Neural progenitor cell (in vitro differentiated cells): ENCODE results near the gene MRGPRF. TPM values are rescaled to one million over a fixed set of nuclear protein-coding genes. Genes with fewer than 3 reads are reported as not detected.

ENCODE experiments used
- DNase-seq: peaks from one replicate; pipeline ENCODE4 v3.0.0-alpha.2; 2016; ENCODE audit warnings: low spot score
- H2AFZ ChIP-seq: fragments of 200-600 bp; sonication (generic); replicated peaks from 2 replicates; pipeline ENCODE4 v1.6.1; 2016; ENCODE audit warnings: antibody characterized with exemption
- H3F3A ChIP-seq: fragments of 200-600 bp; sonication (generic); 2 replicates; pipeline ENCODE4 v1.6.1; 2016; ENCODE audit warnings: antibody characterized with exemption, low read depth
- H3K27ac ChIP-seq: fragments of 200-600 bp; sonication (generic); 2 replicates; pipeline ENCODE4 v1.5.1; 2016; ENCODE audit warnings: mild to moderate bottlenecking
- H3K27me3 ChIP-seq: fragments of 200-600 bp; sonication (generic); 2 replicates; pipeline ENCODE4 v1.6.1; 2016; ENCODE audit warnings: mild to moderate bottlenecking, moderate library complexity
- H3K36me3 ChIP-seq: fragments of 200-600 bp; sonication (generic); 2 replicates; pipeline ENCODE4 v1.5.1; 2016
- H3K4me1 ChIP-seq: fragments of 200-600 bp; sonication (generic); 2 replicates; pipeline ENCODE4 v1.6.1; 2016; ENCODE audit warnings: mixed run types
- H3K4me2 ChIP-seq: fragments of 200-600 bp; sonication (generic); 2 replicates; pipeline ENCODE4 v1.6.1; 2016
- H3K4me3 ChIP-seq: fragments of 200-600 bp; sonication (generic); 2 replicates; pipeline ENCODE4 v1.5.1; 2016
- H3K79me2 ChIP-seq: fragments of 200-600 bp; sonication (generic); 2 replicates; pipeline ENCODE4 v1.6.1; 2016; ENCODE audit warnings: low read depth
- H3K9ac ChIP-seq: fragments of 200-600 bp; sonication (generic); 2 replicates; pipeline ENCODE4 v1.6.1; 2016
- H3K9me3 ChIP-seq: fragments of 200-600 bp; sonication (generic); 2 replicates; pipeline ENCODE4 v1.5.1; 2016; ENCODE audit warnings: low read depth
- H4K20me1 ChIP-seq: fragments of 200-600 bp; sonication (generic); 2 replicates; pipeline ENCODE4 v1.6.1; 2016; ENCODE audit warnings: low read depth
- H3K27ac Mint-ChIP-seq: 3 replicates; pipeline ENCODE4 v1.8.0; 2021; ENCODE audit warnings: mixed read lengths
- H3K27me3 Mint-ChIP-seq: 2 replicates; pipeline ENCODE4 v1.8.0; 2022; ENCODE audit warnings: low read depth, mild to moderate bottlenecking, inconsistent platforms, moderate library complexity, mixed read lengths; ENCODE audit not compliant: insufficient read depth
- H3K36me3 Mint-ChIP-seq: 3 replicates; pipeline ENCODE4 v1.8.0; 2021; ENCODE audit warnings: mixed read lengths
- H3K4me1 Mint-ChIP-seq: 3 replicates; pipeline ENCODE4 v1.8.0; 2021; ENCODE audit warnings: mixed read lengths
- H3K4me3 Mint-ChIP-seq: 3 replicates; pipeline ENCODE4 v1.8.0; 2021; ENCODE audit warnings: mild to moderate bottlenecking, moderate library complexity, mixed read lengths
- H3K9me3 Mint-ChIP-seq: 3 replicates; pipeline ENCODE4 v1.8.0; 2020; ENCODE audit warnings: mixed read lengths
- CTCF ChIP-seq: fragments of 200-600 bp; sonication (generic); IDR thresholded peaks from 2 replicates; pipeline ENCODE4 v1.5.1; 2017; ENCODE audit warnings: antibody characterized with exemption, mild to moderate bottlenecking
- EZH2 ChIP-seq: fragments of 200-600 bp; sonication (generic); IDR thresholded peaks from 2 replicates; pipeline ENCODE4 v1.6.1; 2017; ENCODE audit warnings: antibody characterized with exemption, mild to moderate bottlenecking, moderate library complexity
- EZH2phosphoT487 ChIP-seq: fragments of 200-600 bp; sonication (generic); IDR thresholded peaks from 2 replicates; pipeline ENCODE4 v1.6.1; 2017; ENCODE audit warnings: antibody characterized with exemption
- total RNA-seq: library from RNA; depleted of rRNA; stranded (reverse); fragments of >200 nt; gene quantifications from 2 replicates; pipeline ENCODE4 v1.2.3, GENCODE V29; 2015; ENCODE audit warnings: low replicate concordance

The MRGPRF gene
- total RNA-seq, 1 donor from 2014 or later: 0.56 TPM

GRCh38 chr11:69055598-69056516, 42.8 kb upstream of the MRGPRF start:
- no peak for TF ChIP-seq EZH2
- no peak for TF ChIP-seq CTCF
- TF ChIP-seq EZH2phosphoT487: no peak
- H3K36me3 Mint-ChIP-seq: no peaks in the 10 kb centered on the region
- H3K27me3 Mint-ChIP-seq: no peaks in the 10 kb centered on the region
- no peak overlapping the region for H3K27ac ChIP-seq
- H3K9ac ChIP-seq: no peak overlapping the region
- H3K4me1 Mint-ChIP-seq: peaks cover 7% of the 10 kb centered on the region
- H3K27me3 ChIP-seq: no peaks in the 10 kb centered on the region
- no peaks in the 10 kb centered on the region for H3K9me3 Mint-ChIP-seq
- H3K4me2 ChIP-seq: no peak overlapping the region
- no peak for DNase-seq
- H3K36me3 ChIP-seq: no peaks in the 10 kb centered on the region
- no peaks in the 10 kb centered on the region for H3K9me3 ChIP-seq
- peaks cover 24% of the 10 kb centered on the region for H3K79me2 ChIP-seq
- H3K4me1 ChIP-seq: peaks cover 2% of the 10 kb centered on the region
- no peaks in the 10 kb centered on the region for H3F3A ChIP-seq
- no peak overlapping the region for H3K4me3 Mint-ChIP-seq
- H2AFZ ChIP-seq: no peak overlapping the region
- peaks cover 21% of the 10 kb centered on the region for H4K20me1 ChIP-seq
- H3K27ac Mint-ChIP-seq: no peak overlapping the region
- H3K4me3 ChIP-seq: no peak overlapping the region

- Mint-ChIP-seq H3K27me3 (no peaks in the 10 kb centered on the region), H3K27ac (no peak overlapping the region), H3K4me3 (no peak overlapping the region), H3K36me3 (no peaks in the 10 kb centered on the region), H3K4me1 (peaks cover 7% of the 10 kb centered on the region), H3K9me3 (no peaks in the 10 kb centered on the region)
- Histone ChIP-seq H3F3A (no peaks in the 10 kb centered on the region), H3K9me3 (no peaks in the 10 kb centered on the region), H3K4me1 (peaks cover 5% of the 10 kb centered on the region), H2AFZ (no peak overlapping the region), H3K27me3 (no peaks in the 10 kb centered on the region), H3K4me2 (no peak overlapping the region), H3K4me3 (no peak overlapping the region), H4K20me1 (peaks cover 22% of the 10 kb centered on the region), H3K9ac (no peak overlapping the region), H3K79me2 (peaks cover 30% of the 10 kb centered on the region), H3K36me3 (no peaks in the 10 kb centered on the region), H3K27ac (no peak overlapping the region)
- DNase-seq: no peak
- no peak for TF ChIP-seq EZH2
- no peak for TF ChIP-seq EZH2phosphoT487
- no peak for TF ChIP-seq CTCF
Observed at GRCh38 chr11:69055212-69055586, 42.2 kb upstream of the MRGPRF start.

- Histone ChIP-seq H4K20me1 (peaks cover 26% of the 10 kb centered on the region), H3K27ac (no peak overlapping the region), H3K9me3 (no peaks in the 10 kb centered on the region), H3K4me2 (no peak overlapping the region), H3F3A (no peaks in the 10 kb centered on the region), H3K9ac (no peak overlapping the region), H3K4me1 (peaks cover 6% of the 10 kb centered on the region), H3K4me3 (no peak overlapping the region), H2AFZ (no peak overlapping the region), H3K36me3 (no peaks in the 10 kb centered on the region), H3K79me2 (peaks cover 36% of the 10 kb centered on the region), H3K27me3 (no peaks in the 10 kb centered on the region)
- H3K27ac Mint-ChIP-seq: no peak overlapping the region
- peaks cover 10% of the 10 kb centered on the region for H3K4me1 Mint-ChIP-seq
- no peaks in the 10 kb centered on the region for H3K36me3 Mint-ChIP-seq
- no peak overlapping the region for H3K4me3 Mint-ChIP-seq
- DNase-seq: no peak
- H3K27me3 Mint-ChIP-seq: no peaks in the 10 kb centered on the region
- no peak for TF ChIP-seq EZH2
- TF ChIP-seq CTCF: no peak
- TF ChIP-seq EZH2phosphoT487: no peak
- no peaks in the 10 kb centered on the region for H3K9me3 Mint-ChIP-seq
Observed at GRCh38 chr11:69054397-69055211, 41.6 kb upstream of the MRGPRF start.
